GM20431 (cell line): ENCODE results near the gene CLIP1.
"Not testable (repeated sequence)": the region's sequence is repeated elsewhere in the genome, so short reads cannot be mapped to it uniquely, and the experiment has no call there.

Experiments
- in situ Hi-C: fragments of 300-500 bp; cut with MseI, MboI; formaldehyde crosslinking; loops from one replicate; pipeline ENCODE4 v1.15.0; 2020; ENCODE audit warnings: low sequenced_read_pairs; ENCODE audit not compliant: unreplicated experiment

The CLIP1 gene

DNA sequence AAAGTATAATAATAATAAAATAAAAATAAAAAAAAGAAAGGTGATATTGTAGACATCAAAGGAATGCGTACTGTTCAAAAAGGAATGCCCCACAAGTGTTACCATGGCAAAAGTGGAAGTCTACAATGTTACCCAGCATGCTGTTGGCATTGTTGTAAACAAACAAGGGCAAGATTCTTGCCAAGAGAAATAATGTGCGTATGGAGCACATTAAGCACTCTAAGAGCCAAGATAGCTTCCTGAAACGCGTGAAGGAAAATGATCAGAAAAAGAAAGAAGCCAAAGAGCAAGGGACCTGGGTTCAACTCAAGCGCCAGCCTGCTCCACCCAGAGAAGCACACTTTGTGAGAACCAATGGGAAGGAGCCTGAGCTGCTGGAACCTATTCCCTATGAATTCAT lies 57.2 kb downstream of the CLIP1 start:
- in situ Hi-C loops = not testable (repeated sequence)

- in situ Hi-C loops = no loop called here
Observed at GRCh38 chr12:122363782-122364181, 58.7 kb downstream of the CLIP1 start.

DNA sequence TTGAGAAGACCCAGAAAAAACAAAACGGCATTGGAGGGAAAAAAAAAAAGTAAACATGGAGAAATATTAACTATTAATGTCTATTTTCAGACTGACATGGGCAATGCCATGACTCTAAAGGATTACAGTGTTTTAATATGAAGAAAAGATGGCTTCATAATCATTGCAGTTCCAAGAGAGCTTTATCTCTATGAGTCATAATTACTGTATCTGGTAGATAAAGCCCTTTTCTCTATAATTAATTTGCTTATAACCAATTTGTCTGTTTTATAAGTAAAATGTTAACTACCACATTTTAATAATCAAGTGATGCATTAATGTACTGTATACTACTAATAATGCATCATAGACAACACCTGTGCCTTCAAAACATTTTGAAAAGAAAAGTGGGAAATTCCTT lies 59.7 kb downstream of the CLIP1 start:
- in situ Hi-C loops = no loop called here

DNA sequence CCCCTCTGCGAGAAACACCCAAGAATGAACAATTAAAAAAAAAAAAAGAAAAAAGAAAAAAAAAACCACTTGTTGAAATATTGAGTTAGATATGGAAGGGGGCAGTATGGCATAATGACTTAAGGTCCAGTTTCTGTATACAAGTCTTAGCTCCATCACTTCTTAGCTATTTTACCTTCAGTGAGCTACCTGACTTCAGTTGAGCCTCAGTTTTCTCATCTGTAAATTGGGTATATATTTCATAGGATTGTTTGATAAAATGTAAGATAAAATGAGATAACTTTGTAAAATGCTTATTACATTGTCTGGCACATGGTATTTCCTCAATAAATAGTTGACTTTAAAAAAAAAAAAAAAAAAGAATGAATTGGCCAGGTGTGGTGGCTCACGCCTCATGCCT lies 64.1 kb downstream of the CLIP1 start:
- in situ Hi-C loops = not testable (repeated sequence)

- in situ Hi-C loops = not testable (repeated sequence)
Observed at GRCh38 chr12:122357536-122357935, 64.9 kb downstream of the CLIP1 start.

DNA sequence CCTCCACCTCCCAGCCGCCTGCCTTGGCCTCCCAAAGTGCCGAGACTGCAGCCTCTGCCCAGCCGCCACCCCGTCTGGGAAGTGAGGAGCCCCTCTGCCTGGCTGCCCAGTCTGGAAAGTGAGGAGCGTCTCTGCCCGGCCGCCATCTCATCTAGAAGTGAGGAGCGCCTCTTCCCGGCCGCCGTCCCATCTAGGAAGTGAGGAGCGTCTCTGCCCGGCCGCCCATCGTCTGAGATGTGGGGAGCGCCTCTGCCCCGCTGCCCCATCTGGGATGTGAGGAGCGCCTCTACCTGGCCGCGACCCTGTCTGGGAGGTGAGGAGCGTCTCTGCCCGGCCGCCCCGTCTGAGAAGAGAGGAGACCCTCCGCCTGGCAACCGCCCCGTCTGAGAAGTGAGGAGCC lies 65.5 kb downstream of the CLIP1 start:
- in situ Hi-C loops = not testable (repeated sequence)

DNA sequence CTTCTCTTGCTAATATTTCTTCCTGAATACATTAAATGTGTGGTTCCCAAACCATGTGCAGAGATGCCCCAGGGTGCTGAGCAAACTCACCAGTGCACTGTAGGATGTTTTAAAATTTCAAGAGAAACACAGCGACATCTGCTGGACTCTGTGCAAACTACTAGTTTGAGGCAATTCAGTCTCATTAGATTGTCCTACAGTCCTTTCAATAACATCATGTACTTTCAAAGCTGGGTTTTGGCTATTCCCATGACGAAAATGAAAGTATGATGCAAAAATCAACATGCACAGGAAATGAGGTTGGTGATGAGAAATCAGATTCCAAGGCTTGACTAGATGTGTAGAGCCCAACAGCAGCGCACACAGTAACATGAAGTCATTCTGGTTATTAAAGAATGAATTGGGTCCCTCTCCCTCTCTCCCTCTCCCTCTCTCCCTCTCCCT lies 66.3 kb downstream of the CLIP1 start:
- in situ Hi-C loops = no loop called here

GRCh38 chr12:122355706-122356105 lies 66.8 kb downstream of the CLIP1 start:
- in situ Hi-C loops = no loop called here

- in situ Hi-C loops = no loop called here
Observed at GRCh38 chr12:122354958-122355641, 67.4 kb downstream of the CLIP1 start.

- in situ Hi-C loops = no loop called here
Observed at GRCh38 chr12:122352394-122352793, 70.1 kb downstream of the CLIP1 start.

GRCh38 chr12:122350141-122350848 lies 72.2 kb downstream of the CLIP1 start:
- in situ Hi-C loops = no loop called here

DNA sequence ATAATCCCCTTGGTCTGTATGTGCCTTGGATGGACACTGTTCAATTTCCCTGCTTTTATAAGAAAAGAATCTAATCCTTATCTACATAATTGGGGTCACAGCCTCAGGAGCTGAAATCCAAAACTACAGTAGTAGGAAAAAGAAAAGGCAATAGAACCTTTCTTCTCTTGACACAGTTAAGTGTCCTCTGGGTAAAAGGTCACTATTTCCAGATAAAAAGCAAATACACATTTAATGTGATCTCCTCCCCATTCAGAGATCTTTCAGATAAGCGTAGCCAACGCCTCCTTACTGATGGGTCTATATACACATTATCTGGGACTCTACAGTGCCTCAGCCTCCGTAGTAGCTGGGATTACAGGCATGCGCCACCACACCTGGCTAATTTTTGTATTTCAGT lies 73.4 kb downstream of the CLIP1 start:
- in situ Hi-C loops = no loop called here

GRCh38 chr12:122348505-122348904 lies 74.0 kb downstream of the CLIP1 start:
- in situ Hi-C loops = no loop called here

GRCh38 chr12:122346054-122346453 lies 76.4 kb downstream of the CLIP1 start:
- in situ Hi-C loops = no loop called here

DNA sequence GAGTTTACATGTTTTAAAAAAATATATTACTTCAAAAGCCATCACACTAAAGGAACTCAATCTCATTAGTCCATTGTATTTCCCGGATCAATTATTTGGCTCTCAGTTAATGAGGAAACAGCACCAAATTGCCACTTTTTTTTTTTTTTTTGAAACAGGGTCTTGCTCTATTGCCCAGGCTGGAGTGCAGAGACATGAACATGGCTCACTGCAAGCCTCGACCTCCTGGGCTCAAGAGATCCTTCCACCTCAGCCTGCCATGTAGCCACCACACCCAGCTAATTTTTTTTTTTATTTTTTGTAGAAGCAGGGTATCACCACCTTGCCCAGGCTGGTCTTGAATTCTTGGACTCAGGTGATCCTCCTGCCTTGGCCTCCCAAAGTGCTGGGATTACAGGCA lies 77.4 kb downstream of the CLIP1 start:
- in situ Hi-C loops = no loop called here

DNA sequence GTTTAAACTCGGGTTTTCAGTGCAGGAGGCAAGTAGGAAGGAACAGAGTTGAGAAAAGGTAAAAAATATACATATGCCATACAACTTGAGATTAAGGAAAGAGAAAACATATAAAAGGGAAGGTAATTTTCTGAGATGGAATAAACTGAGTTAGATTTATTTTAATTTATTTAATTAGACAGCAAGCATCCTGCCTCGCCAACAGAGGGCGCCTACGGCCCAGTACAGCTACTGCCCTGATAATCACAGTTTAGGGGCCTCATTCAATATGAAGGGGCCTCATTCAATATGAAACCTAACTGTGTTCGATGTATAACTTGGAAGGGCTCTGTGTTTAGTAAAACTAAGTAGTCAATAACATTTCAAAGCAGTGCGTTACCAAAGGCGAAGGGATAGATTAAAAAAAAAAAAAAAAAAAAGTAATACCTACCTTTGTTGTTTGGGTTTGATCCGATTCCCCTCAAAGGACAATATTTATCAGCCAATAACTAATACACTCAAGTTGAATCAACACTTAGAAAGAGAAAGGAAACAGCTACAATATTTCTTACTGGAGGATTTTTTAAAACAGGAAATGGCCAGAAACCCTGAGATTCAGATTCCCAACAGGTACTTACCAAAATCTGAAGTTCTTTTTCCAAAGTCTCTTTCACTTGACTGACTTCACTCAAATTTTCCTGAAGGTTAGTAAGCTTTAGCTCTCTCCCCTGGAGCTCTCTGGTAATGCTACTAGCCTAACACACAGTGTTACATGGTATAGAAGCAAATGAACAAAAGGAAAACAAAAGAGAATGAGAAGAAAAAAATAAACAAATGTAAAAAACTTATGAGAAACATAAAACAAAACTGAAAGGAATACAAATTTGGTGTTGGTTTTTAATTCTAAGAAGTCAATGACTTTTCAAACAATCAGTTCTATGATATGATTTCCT lies 86.2 kb downstream of the CLIP1 start:
- in situ Hi-C loops = no loop called here

- in situ Hi-C loops = no loop called here
Observed at GRCh38 chr12:122333142-122334087, 89.1 kb downstream of the CLIP1 start.

DNA sequence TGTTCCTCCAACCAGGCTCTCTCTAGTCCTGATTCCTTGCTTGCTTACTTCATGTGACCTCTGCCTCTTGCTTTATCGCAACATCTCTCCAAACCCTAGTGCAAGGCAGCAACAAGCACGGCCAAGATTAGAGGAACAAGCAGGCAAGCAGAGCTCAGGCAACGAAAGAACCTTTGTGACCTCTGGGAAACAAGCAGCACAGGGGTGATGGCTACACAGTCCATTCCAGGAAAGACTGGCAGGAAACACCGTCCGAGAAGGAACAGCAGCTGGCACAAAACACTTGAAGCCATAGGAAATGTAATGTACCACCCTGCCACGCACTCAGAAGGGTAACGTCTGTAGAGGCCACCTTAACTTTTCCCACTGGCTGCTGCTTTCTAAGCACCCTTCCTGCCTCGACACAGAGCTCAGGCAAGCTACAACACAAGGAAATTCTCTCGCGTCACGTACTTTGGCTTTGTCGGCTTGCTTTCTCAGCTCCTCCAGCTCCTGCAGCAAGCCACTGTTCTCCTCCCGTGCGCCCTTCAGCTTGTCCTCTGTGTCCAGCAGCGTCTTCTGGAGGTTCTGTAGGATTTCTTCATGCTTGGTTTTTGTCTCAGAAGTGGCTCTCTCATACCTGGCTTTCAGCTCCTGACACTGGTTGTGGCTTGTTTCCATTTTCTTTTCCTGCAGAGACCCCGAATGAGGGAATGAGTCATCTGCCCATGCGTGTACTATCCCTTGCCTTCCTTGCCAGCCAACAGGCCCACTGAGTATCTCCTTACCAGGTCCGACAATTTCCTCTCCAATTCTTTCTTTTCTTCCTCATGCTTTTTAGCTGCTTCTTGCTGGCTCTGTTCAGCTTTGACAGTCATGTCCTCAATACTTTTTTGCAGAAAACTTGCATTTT lies 94.7 kb downstream of the CLIP1 start:
- in situ Hi-C loops = no loop called here

DNA sequence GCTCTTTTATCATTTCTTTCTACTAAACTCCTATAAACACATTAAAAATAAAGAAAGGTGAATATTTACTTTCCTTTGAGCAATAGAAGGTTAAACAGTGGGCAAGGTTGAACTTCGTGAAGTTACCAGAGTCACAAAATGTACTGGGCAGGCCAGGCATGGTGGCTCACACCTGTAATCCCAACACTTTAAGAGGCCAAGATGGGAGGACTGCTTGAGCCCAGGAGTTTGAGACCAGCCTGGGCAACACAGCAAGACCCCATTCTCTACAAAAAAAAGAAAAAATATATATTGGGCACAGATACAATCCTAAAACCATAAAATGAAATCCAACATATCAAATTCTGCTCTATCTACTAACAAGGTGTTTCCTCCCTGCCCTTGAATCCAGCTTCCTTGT lies 95.5 kb downstream of the CLIP1 start:
- in situ Hi-C loops = no loop called here
